Measurements from ENCODE around the gene RPS6KB2.

RPS6KB2 gene

DNA sequence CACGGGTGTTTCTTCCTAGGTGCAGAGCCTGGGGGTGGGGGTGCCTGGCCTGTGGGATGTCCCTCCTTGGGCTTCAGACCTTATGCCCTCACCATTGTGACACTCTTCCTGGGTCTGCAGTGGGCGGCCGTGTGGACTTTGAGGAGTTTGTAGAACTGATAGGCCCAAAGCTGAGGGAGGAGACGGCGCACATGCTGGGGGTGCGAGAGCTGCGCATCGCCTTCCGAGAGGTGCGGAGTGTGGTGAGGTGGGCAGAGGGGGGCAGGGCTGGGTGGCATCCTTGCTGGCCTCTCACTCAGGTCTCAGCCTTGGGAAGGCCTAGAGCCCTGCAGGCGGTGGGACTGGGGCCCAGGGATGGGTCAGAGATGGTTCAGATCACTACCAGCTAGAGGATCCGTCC is 29.2 kb downstream of the RPS6KB2 start:
- no peak for ATAC-seq (ENCODE audit: low read depth)
- no peak for TF ChIP-seq CTCF (IDR thresholded peaks at IDR 0.05; ENCODE audit: poor library complexity, severe bottlenecking)
- DNase-seq (ENCODE audit: low spot score), result no peak

DNA sequence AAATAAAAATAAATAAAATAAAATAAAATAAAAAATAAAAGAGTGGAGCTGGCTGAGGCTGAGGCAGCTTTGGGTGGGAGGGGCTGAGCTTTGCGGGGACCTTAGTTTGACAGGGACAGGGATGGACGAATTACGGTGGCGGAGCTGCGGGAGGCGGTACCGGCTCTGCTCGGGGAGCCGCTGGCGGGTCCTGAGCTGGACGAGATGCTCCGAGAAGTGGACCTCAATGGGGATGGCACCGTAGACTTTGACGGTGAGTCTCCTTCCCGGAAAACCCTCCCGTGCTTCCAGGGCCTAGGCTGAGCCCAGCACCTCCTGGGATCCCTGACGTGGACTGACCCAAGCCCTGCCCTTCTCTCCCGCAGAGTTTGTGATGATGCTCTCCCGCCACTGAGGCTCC is 30.0 kb downstream of the RPS6KB2 start:
- H3K4me1 ChIP-seq (ENCODE audit: insufficient read depth, poor library complexity, severe bottlenecking), result no peaks in the 10 kb centered on the region
- no peak overlapping the region for H3K27ac ChIP-seq (ENCODE audit: poor library complexity, severe bottlenecking)
- no peak overlapping the region for H3K4me3 ChIP-seq (ENCODE audit: severe bottlenecking)
- no peaks in the 10 kb centered on the region for H3K9me3 ChIP-seq (ENCODE audit: severe bottlenecking)
- no peaks in the 10 kb centered on the region for H3K36me3 ChIP-seq (ENCODE audit: low read depth)
- H3K27me3 ChIP-seq (ENCODE audit: insufficient read depth, poor library complexity, severe bottlenecking), result no peaks in the 10 kb centered on the region
- no peak for TF ChIP-seq CTCF (IDR thresholded peaks at IDR 0.05; ENCODE audit: poor library complexity, severe bottlenecking)
- DNase-seq (ENCODE audit: low spot score), result no peak
- no peak for ATAC-seq (ENCODE audit: low read depth)

More for the DNA sequence above, 29.2 kb downstream of the RPS6KB2 start:
- H3K36me3 ChIP-seq (ENCODE audit: low read depth), result no peaks in the 10 kb centered on the region
- H3K27me3 ChIP-seq (ENCODE audit: insufficient read depth, poor library complexity, severe bottlenecking), result no peaks in the 10 kb centered on the region
- no peak overlapping the region for H3K27ac ChIP-seq (ENCODE audit: poor library complexity, severe bottlenecking)
- no peaks in the 10 kb centered on the region for H3K4me1 ChIP-seq (ENCODE audit: insufficient read depth, poor library complexity, severe bottlenecking)
- H3K4me3 ChIP-seq (ENCODE audit: severe bottlenecking), result no peak overlapping the region
- no peaks in the 10 kb centered on the region for H3K9me3 ChIP-seq (ENCODE audit: severe bottlenecking)

- H3K27ac ChIP-seq (ENCODE audit: poor library complexity, severe bottlenecking), result peak overlapping the region; percentile 76
- peaks cover 10% of the 10 kb centered on the region for H3K4me1 ChIP-seq (ENCODE audit: insufficient read depth, poor library complexity, severe bottlenecking)
These were observed 34.9 kb downstream of the RPS6KB2 start for GRCh38 chr11:67463186-67463585.

DNA sequence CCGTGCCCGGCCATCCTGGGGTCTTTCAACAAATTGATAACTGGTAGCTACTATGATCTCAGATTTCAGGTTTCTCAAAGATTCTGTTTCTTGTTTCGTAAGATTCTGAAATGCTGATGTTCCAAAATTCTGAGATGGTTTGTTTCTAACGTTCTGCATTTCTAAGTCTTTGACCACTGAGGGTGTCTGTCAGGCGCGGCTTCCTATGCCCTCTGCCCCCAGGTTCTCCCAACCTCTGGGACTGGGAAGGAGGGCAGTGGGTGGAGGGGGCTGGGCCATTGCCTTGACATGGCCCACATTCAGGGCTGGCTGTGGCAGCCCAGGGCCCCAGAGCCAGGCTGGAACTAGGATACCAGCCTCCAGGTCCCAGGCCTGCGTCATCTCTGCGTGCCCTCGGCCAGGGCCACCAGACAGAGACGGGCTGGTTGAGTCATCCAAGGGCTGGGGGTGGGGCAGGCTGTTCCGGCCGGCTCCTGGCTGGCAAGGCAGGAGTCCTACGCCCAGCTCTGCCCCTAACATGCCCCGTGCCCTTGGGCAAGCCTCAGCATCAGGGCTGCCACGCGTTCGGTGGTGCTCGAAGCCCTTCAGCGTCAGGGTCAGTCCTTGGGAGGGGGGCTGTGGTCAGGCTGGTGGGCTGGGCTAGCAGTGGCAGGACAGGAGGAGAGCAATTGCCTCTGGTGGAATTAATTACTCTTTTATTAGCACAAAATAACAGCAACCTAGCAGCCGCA is 35.6 kb downstream of the RPS6KB2 start:
- Histone ChIP-seq H3K4me1 (ENCODE audit: insufficient read depth, poor library complexity, severe bottlenecking) (peaks cover 10% of the 10 kb centered on the region), H3K36me3 (ENCODE audit: low read depth) (no peaks in the 10 kb centered on the region), H3K9me3 (ENCODE audit: severe bottlenecking) (no peaks in the 10 kb centered on the region), H3K27ac (ENCODE audit: poor library complexity, severe bottlenecking) (peak overlapping the region; percentile 76), H3K27me3 (ENCODE audit: insufficient read depth, poor library complexity, severe bottlenecking) (no peaks in the 10 kb centered on the region), H3K4me3 (ENCODE audit: severe bottlenecking) (peak overlapping the region; percentile 51)
- DNase-seq (ENCODE audit: low spot score) (no peak), ATAC-seq (ENCODE audit: low read depth) (peak; percentile 41)
- no peak for TF ChIP-seq CTCF (IDR thresholded peaks at IDR 0.05; ENCODE audit: poor library complexity, severe bottlenecking)

More at GRCh38 chr11:67463186-67463585, 34.9 kb downstream of the RPS6KB2 start:
- Histone ChIP-seq H3K27me3 (ENCODE audit: insufficient read depth, poor library complexity, severe bottlenecking) (no peaks in the 10 kb centered on the region), H3K4me3 (ENCODE audit: severe bottlenecking) (no peak overlapping the region), H3K9me3 (ENCODE audit: severe bottlenecking) (no peaks in the 10 kb centered on the region), H3K36me3 (ENCODE audit: low read depth) (no peaks in the 10 kb centered on the region)
- no peak for DNase-seq (ENCODE audit: low spot score)
- TF ChIP-seq CTCF (IDR thresholded peaks at IDR 0.05; ENCODE audit: poor library complexity, severe bottlenecking), result no peak
- no peak for ATAC-seq (ENCODE audit: low read depth)

Measured in RWPE2 (cell line).